ENCODE results near the gene GPC6.

GRCh38 chr13:93420206-93420605, 193.6 kb downstream of the GPC6 start:
- TF ChIP-seq CTCF (IDR thresholded peaks at IDR 0.05; ENCODE audit: extremely low read depth in 1 of 2, insufficient read depth in 1 of 2, low read depth in 1 of 2, low read length in 2 of 2) (no peak), POLR2A (IDR thresholded peaks at IDR 0.05; ENCODE audit: low read depth, low read length) (no peak), EZH2 (IDR thresholded peaks at IDR 0.05; ENCODE audit: borderline replicate concordance, low read depth, low read length, severe bottlenecking) (no peak)

All from endothelial cell of umbilical vein (primary cell).